K562 (cell line): ENCODE data around the gene FA2H. TPM values are rescaled to one million over a fixed set of nuclear protein-coding genes. Genes with fewer than 3 reads are reported as not detected.

Experiments used
- ATAC-seq: fragments of 200-7000 bp; cut with Tn5 transposase; 3 replicates; pipeline ENCODE4 v1.9.1; 2020; ENCODE audit warnings: moderate library complexity
- BruUV-seq: library from RNA; stranded (reverse); fragments of 400-500 nt; replicated peaks from 2 replicates; lab custom pipeline; 2021; lab: Mats Ljungman, UMichigan
- CTCF ChIA-PET: fragments of 300-600 bp; formaldehyde crosslinking; extraction: SDS; loops from one replicate; lab custom pipeline; 2021; ENCODE audit warnings: low intra/inter-chr PET ratio; lab: Yijun Ruan, JAX
- POLR2A ChIA-PET: fragments of 300-600, 350-650 bp; sonication (Branson Sonifier 250); formaldehyde crosslinking; extraction: SDS; loops from one replicate; lab custom pipeline; 2021; ENCODE audit warnings: antibody characterized with exemption, inconsistent platforms; lab: Yijun Ruan, JAX
- DNase-seq, 4 experiments: peaks; one replicate each; pipeline versions ENCODE4 v3.0.0 to v3.0.0-alpha.2; 2011 to 2018; ENCODE audit warnings: low spot score in 3 of 4, mixed read lengths in 3 of 4; ENCODE audit errors: extremely low read depth in 1 of 4
- FAIRE-seq: peaks from 2 replicates; lab custom pipeline; 2011; peaks lifted over from hg19 to GRCh38; lab: Jason Lieb, UNC
- H2AFZ ChIP-seq: 2 replicates; pipeline ENCODE4 v1.6.0; 2011; ENCODE audit warnings: low read depth, low read length, control low read depth, inconsistent platforms
- H3K27ac ChIP-seq: fragments of 200-600 bp; 3 replicates; pipeline ENCODE4 v1.8.0; 2011; ENCODE audit warnings: low read depth, mild to moderate bottlenecking, control low read depth, inconsistent platforms, low read length, moderate library complexity, mixed read lengths; ENCODE audit errors: extremely low read depth
- H3K27me3 ChIP-seq, 2 experiments: fragments of 300-600 bp in 1 of 2; 2 replicates in 1 of 2; 3 replicates in 1 of 2; pipeline versions ENCODE4 v1.6.0 to v1.8.0; 2011; ENCODE audit warnings: inconsistent platforms in 2 of 2, low read length in 2 of 2, mild to moderate bottlenecking in 1 of 2, mixed read lengths in 1 of 2, moderate library complexity in 1 of 2; ENCODE audit not compliant: control insufficient read depth in 2 of 2, insufficient read depth in 2 of 2
- H3K36me3 ChIP-seq: fragments of 300-600 bp; 3 replicates; pipeline ENCODE4 v1.8.0; 2011; ENCODE audit warnings: mild to moderate bottlenecking, low read length, inconsistent platforms; ENCODE audit not compliant: control insufficient read depth, insufficient read depth
- H3K4me1 ChIP-seq, 2 experiments: fragments of 200-600 bp in 1 of 2; replicated peaks in 1 of 2; 2 replicates in 1 of 2; 3 replicates in 1 of 2; pipeline versions ENCODE4 v1.5.1 to v1.8.0; 2011; ENCODE audit warnings: inconsistent platforms in 2 of 2, low read length in 2 of 2, mild to moderate bottlenecking in 1 of 2, mixed read lengths in 1 of 2, moderate library complexity in 1 of 2; ENCODE audit not compliant: control insufficient read depth in 2 of 2, insufficient read depth in 2 of 2
- H3K4me2 ChIP-seq: 2 replicates; pipeline ENCODE4 v1.6.1; 2011; ENCODE audit warnings: low read length, control low read depth, inconsistent platforms, mixed read lengths; ENCODE audit not compliant: insufficient read depth
- H3K4me3 ChIP-seq: fragments of 200-600 bp; sonication (generic), shearing (Covaris generic); 2 replicates; pipeline ENCODE4 v1.5.1; 2016; ENCODE audit warnings: control low read depth, inconsistent platforms
- H3K79me2 ChIP-seq: fragments of 200-600 bp; 3 replicates; pipeline ENCODE4 v1.8.0; 2011; ENCODE audit warnings: low read length, inconsistent platforms; ENCODE audit not compliant: control insufficient read depth, insufficient read depth
- H3K9ac ChIP-seq, 2 experiments: 2 replicates each; pipeline versions ENCODE4 v1.6.0 to v1.6.1; 2011; ENCODE audit warnings: low read depth in 2 of 2, low read length in 2 of 2, control low read depth in 1 of 2, inconsistent platforms in 1 of 2, mild to moderate bottlenecking in 1 of 2, mixed read lengths in 1 of 2; ENCODE audit not compliant: insufficient read depth in 1 of 2
- H3K9me1 ChIP-seq: one replicate; pipeline ENCODE4 v1.6.0; 2011; ENCODE audit warnings: inconsistent platforms, mild to moderate bottlenecking, low read length, moderate library complexity; ENCODE audit not compliant: control insufficient read depth, insufficient read depth
- H3K9me3 ChIP-seq: replicated peaks from 2 replicates; pipeline ENCODE4 v1.5.1; 2011; ENCODE audit warnings: low read depth, low read length, inconsistent platforms; ENCODE audit not compliant: control insufficient read depth, insufficient read depth
- H4K20me1 ChIP-seq: replicated peaks from 2 replicates; pipeline ENCODE4 v1.6.1; 2011; ENCODE audit warnings: low read length, inconsistent platforms, mixed read lengths; ENCODE audit not compliant: control insufficient read depth, insufficient read depth
- ATF1 ChIP-seq, 2 experiments: fragments of 450-650 bp in 1 of 2; IDR thresholded peaks; 2 replicates each; pipeline ENCODE4 v1.6.1; 2016; ENCODE audit warnings: missing compliant biosample characterization in 1 of 2, missing genetic modification characterization in 1 of 2
- HIVEP1 ChIP-seq: fragments of 250-450 bp; sonication (Bioruptor Pico); IDR thresholded peaks from 2 replicates; pipeline ENCODE4 v1.4.0; 2020; ENCODE audit warnings: mild to moderate bottlenecking
- HMGN3 ChIP-seq: IDR thresholded peaks from 2 replicates; pipeline ENCODE4 v1.6.1; 2011; ENCODE audit warnings: borderline replicate concordance, low read depth, mild to moderate bottlenecking, mixed read lengths, low read length; ENCODE audit not compliant: insufficient read length; ENCODE audit errors: extremely low read depth
- HNRNPK ChIP-seq: fragments of 200-400 bp; formaldehyde crosslinking; IDR thresholded peaks from one replicate; pipeline ENCODE4 v1.6.1; 2018; ENCODE audit warnings: mild to moderate bottlenecking, low read depth, low read length; ENCODE audit not compliant: poor library complexity, severe bottlenecking
- RBM14 ChIP-seq: fragments of 200-400 bp; formaldehyde crosslinking; IDR thresholded peaks from 2 replicates; pipeline ENCODE4 v1.6.1; 2018; ENCODE audit warnings: low read depth, mild to moderate bottlenecking, low read length, moderate library complexity, borderline replicate concordance; ENCODE audit not compliant: insufficient read depth
- SETDB1 ChIP-seq: IDR thresholded peaks from one replicate; pipeline ENCODE4 v1.6.1; 2012; ENCODE audit warnings: low read length, control low read depth, inconsistent platforms
- SMAD2 ChIP-seq: fragments of 150-350 bp; IDR thresholded peaks from 2 replicates; pipeline ENCODE4 v1.6.1; 2014; ENCODE audit warnings: low read depth, mild to moderate bottlenecking, low read length
- ZBTB5 ChIP-seq: fragments of 450-650 bp; IDR thresholded peaks from 2 replicates; pipeline ENCODE4 v1.6.1; 2017; ENCODE audit warnings: antibody characterized with exemption
- ZNF146 ChIP-seq: IDR thresholded peaks from one replicate; pipeline ENCODE4 v1.6.1; 2018; ENCODE audit warnings: missing compliant biosample characterization; ENCODE audit not compliant: unreplicated experiment
- ZNF24 ChIP-seq: fragments of 450-650 bp; IDR thresholded peaks from 2 replicates; pipeline ENCODE4 v1.6.1; 2016
- ZNF347 ChIP-seq: fragments of 450-650 bp; formaldehyde crosslinking; IDR thresholded peaks from 2 replicates; pipeline ENCODE4 v1.4.0; 2020; ENCODE audit warnings: low read depth, mild to moderate bottlenecking, moderate library complexity
- WGBS: fragments of 100-300 bp; shearing (Covaris generic); methylation state at CpG from one replicate; pipeline ENCODE4 v1.1.6; 2016; ENCODE audit warnings: low coverage, mixed read lengths; ENCODE audit not compliant: insufficient coverage; ENCODE audit errors: missing lambda C conversion rate; 5-methylcytosine and 5-hydroxymethylcytosine counted together
- in situ Hi-C: fragments of 300-500 bp; cut with MboI; formaldehyde crosslinking; loops from 4 replicates; pipeline ENCODE4 v1.15.0; 2018; ENCODE audit warnings: inconsistent platforms, mixed read lengths
- intact Hi-C: fragments of 100-400 bp; cut with micrococcal nuclease; formaldehyde crosslinking; loops from 2 replicates; pipeline ENCODE4 v1.14.2; 2022
- polyA plus RNA-seq, 8 experiments: library from polyadenylated mRNA; depleted of rRNA in 4 of 8; stranded (reverse) in 5 of 8; unstranded in 3 of 8; fragments of >200 nt; fragmentation: Nextera tagmentation in 2 of 8; fragmentation: Illumina TruSeq in 1 of 8; extraction: Ambion mirVana in 2 of 8; extraction: Trizol in 1 of 8; gene quantifications; 2 replicates each; pipeline versions ENCODE4 v1.2.1 to v1.2.3, GENCODE V29; 2011 to 2014; ENCODE audit warnings: inconsistent platforms in 1 of 8, missing spikeins in 1 of 8
- total RNA-seq, 7 experiments: library from RNA; depleted of rRNA in 6 of 7; stranded (reverse); fragments of >200 nt in 6 of 7; fragmentation: Illumina TruSeq in 2 of 7; extraction: Trizol in 2 of 7; gene quantifications; 2 replicates each; pipeline versions ENCODE4 v1.2.1 to v1.2.3, GENCODE V29; 2011 to 2021; ENCODE audit warnings: low replicate concordance in 1 of 7
- TF ChIP-seq, protein P1 (sequence below): fragments of 250-450 bp; sonication (Bioruptor Pico); IDR thresholded peaks from 2 replicates; pipeline ENCODE4 v1.8.0; 2022; ENCODE audit warnings: moderate library complexity, mild to moderate bottlenecking, inconsistent platforms

FA2H gene
- total and polyA plus RNA-seq, 9 of the 15 experiments (the other 6 are each of a cell fraction or from before 2014, with no cell fraction given) = not detected

DNA sequence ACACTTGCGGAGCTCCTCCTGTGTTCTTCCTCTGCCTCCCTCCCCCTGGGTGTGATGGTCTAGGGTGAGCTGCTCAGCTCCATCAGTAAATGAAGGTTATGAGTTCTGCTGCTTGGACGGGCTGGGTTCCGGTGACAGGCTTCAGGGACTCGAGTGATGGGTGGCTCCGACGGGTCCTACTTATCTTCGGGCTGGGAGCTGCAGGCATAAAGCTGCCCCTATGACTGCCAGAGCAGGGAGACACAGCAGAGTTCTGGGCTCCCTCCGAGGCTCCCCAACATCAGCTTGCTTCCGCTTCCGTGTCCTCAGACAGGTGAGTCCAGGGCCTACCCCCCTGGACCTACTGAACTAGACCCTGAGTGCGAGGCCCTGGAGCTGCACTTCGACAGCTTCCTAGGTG, 62.7 kb downstream of the FA2H start:
- Histone ChIP-seq H3K27me3 (peaks cover 13 to 31% of the 10 kb centered on the region in 2 experiments; a peak in 4 of 5 replicates), H4K20me1 (no peaks in the 10 kb centered on the region), H2AFZ (no peak overlapping the region), H3K9ac (no peak overlapping the region), H3K79me2 (no peaks in the 10 kb centered on the region), H3K4me2 (no peak overlapping the region), H3K9me3 (no peaks in the 10 kb centered on the region), H3K36me3 (no peaks in the 10 kb centered on the region), H3K4me1 (peaks cover 0 to 13% of the 10 kb centered on the region in 2 experiments; a peak in 1 of 5 replicates), H3K4me3 (no peak overlapping the region), H3K27ac (no peak overlapping the region), H3K9me1 (no peaks in the 10 kb centered on the region)
- in situ Hi-C loops = loop anchor here (25.0 kb wide), 1 partner anchor 425 kb away; the partner anchor contains the start of gene ZFP1
- ATAC-seq = no peak
- TF ChIP-seq SETDB1 (no peak), ATF1 (CRISPR knock-in tag; IDR thresholded peaks at IDR 0.05) (no peak), ATF1 (tag; IDR thresholded peaks at IDR 0.05) (no peak), RBM14 (no peak), HMGN3 (no peak), HIVEP1 (CRISPR knock-in tag) (no peak), SMAD2 (no peak), ZBTB5 (no peak), ZNF347 (CRISPR knock-in tag) (no peak), ZNF146 (CRISPR knock-in tag) (no peak), ZNF24 (no peak), HNRNPK (no peak)
- TF ChIP-seq, protein P1, sequence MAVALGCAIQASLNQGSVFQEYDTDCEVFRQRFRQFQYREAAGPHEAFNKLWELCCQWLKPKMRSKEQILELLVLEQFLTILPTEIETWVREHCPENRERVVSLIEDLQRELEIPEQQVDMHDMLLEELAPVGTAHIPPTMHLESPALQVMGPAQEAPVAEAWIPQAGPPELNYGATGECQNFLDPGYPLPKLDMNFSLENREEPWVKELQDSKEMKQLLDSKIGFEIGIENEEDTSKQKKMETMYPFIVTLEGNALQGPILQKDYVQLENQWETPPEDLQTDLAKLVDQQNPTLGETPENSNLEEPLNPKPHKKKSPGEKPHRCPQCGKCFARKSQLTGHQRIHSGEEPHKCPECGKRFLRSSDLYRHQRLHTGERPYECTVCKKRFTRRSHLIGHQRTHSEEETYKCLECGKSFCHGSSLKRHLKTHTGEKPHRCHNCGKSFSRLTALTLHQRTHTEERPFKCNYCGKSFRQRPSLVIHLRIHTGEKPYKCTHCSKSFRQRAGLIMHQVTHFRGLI = no peak
- intact Hi-C loops = no loop called here
- 7% methylated on average over 11 of the region's 12 CpGs for WGBS
- ChIA-PET POLR2A (interaction anchor here (0.8 to 1.7 kb wide), 5 partner anchors 11 to 15 kb away, joined by 3 to 6 read pairs (median 4); no protein-coding TSS in a partner anchor), CTCF (interaction anchor here (0.6 to 1.3 kb wide), 2 partner anchors 102 to 151 kb away, joined by 3 read pairs; no protein-coding TSS in a partner anchor)
- BruUV-seq = no TSS peak
- no peak for DNase-seq
- no peak for FAIRE-seq
